Activated CD8-positive, alpha-beta memory T cell treated with anti-CD3 and anti-CD28 coated beads for 24 hours (primary cell): Measurements from ENCODE around the gene PAF1.

ENCODE experiments used
- DNase-seq: peaks from one replicate; pipeline ENCODE4 v3.0.0-alpha.2; 2020

The PAF1 gene

DNA sequence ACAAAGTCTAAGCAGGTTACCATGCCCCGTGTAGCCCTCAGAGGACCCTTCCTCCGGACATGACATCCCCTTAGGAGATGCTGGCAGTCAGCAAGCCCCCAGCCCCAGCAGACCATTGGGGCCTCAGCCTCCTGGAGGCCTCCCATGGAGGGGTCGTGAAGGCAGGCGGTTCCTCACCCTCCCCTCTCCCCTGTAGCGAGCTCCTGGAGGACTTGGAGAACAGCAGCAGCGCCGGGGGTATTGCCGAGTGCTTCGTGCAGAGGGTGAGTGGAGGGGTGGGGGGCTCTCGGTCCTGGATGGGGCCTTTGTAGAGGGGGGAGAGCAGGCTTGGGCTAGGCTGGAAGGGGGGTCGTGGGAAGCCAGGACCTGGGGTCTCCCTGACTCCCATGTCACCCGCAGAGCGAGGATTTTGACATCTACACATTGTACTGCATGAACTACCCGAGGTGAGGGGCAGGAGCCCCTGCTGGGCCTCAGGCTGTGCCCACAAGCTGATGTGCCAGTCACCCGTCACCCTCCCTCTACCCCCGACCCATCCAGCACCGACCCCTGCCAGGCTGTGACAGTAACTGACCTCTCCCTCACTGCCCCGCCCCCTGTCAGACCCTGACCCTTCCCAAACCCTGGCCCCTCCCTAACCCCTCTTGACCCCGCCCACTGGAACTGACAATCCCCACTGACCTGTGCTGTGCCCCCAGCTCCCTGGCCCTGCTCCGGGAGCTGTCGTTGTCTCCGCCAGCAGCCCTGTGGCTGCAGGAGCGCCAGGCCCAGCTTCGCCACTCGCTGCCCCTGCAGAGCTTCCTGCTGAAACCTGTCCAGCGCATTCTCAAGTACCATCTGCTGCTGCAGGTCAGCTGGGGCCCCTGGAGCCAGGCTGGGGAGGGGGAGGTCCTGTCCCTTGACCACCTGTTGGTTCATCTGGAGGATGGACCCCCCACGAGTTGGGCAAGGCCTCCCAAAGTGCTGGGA lies 25.5 kb upstream of the PAF1 start:
- no peak for DNase-seq

DNA sequence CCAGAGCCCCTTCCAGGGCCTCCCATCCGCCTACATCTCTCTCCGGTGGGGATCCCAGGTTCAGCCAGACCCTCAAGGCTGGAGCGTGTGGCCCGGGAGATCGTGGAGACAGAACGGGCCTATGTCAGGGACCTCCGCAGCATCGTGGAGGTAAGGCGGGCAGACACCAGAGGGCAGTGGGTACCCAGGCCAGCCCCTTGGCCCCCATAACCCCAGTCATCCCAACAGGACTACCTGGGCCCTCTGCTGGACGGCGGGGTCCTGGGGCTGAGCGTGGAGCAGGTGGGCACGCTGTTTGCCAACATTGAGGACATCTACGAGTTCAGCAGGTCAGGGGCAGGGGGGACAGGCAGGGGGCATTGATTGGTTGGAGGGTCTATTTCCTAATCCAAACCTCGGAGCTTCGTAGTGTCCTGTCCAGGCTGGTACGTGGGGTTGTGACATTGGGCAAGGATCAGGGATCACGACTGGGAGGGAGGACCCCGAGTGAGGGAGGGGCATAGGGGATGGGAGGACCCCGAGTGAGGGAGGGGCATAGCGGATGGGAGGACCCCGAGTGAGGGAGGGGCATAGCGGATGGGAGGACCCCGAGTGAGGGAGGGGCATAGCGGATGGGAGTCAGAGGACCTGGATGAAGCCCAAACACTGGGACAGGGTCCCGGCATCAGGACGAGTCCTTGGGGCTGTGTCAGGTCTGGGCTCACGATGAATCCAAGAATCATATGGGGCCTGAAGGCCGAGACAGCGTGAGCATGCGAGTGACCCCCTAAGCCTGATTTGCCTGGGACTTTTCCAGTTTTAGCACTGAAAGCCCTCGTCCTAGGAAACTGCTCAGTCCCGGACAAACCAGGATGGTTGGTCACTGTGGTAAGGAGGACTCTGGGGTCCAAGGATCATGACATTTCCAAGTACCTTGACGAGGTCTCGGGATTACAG lies 24.5 kb upstream of the PAF1 start:
- no peak for DNase-seq

DNA sequence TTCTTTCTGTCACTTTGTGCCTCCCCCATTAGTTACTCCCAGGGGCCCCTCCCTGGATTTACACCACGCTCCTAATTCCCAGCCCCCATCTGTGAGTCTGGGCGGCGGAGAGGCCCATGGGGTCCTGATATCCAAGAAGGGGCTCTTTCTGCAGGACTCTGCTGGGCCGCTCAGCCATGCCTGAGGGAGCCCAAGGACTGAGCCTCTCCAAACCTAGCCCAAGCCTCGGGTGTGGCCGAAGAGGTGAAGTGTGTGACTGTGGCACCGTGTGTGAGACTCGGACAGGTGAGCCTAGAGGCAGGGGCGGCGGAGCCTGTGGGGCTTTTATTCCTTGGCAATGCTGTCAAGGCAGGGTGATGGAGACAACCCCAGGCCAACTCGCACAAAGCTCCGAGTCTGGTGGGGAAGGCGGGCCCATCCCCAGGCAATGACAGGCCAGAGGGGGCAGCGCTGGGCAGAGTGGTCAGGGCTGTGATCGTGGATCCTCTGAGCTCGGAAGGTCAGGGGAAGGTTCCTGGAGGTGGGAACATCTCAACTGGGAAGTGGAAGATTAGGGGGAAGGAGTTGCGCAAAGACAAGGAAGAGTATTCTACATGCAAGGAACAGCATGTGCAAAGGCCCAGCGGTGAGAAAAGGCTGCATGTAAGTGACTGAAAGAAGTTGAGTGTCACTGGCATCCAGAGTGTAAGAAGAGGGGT lies 23.2 kb upstream of the PAF1 start:
- no peak for DNase-seq

DNA sequence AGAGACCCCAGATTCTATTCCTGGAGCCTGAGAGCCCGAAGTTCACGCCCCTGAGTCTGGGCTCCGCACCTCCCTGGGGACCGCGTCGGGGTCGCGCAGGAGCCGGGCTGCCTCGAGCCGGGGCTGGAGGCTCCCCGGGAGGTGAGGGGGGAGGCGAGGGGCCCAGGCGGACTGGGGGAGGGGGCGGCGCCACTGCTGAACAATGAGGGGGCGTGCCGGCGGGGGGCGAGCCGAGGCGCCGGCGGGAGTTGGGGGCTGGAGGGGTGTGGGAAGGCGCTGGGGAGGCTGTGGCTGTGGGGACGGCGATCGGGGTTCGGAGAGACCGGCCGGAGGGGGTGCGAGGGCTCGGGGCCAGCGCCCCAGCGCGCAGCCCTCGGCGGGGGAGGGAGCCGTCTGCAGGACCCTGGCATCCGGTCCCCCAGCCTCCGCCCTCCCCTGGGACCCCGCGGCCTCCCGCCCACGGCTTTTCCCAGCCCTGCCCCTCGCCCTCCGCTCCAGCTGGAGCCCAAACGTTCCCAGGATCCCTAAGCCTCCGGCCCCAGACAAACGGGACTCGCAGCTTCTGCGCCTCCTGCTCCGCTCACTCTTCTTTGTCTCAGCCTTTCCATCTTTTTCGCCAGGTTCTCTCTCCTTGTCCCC lies 22.5 kb upstream of the PAF1 start:
- no peak for DNase-seq

DNA sequence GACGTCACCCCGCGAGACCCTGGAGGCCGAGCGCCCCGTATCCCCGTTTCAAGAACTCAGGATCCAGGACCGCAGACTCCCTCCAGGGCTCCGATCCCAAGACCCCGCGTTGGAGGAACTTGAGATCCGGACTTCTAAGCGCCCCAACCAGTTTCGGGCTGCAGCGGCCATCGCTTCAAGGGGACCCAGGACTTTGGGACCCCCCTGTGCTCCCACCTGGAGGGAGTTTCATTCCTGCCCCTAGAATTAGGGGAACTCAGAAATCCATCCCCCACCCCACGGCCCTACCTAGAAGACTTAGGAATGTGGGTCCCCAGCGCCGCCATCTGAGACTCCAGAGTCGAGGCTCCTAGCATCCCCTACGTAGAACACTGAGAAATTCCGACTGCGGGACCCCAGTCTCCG lies 22.0 kb upstream of the PAF1 start:
- DNase-seq, result no peak

DNA sequence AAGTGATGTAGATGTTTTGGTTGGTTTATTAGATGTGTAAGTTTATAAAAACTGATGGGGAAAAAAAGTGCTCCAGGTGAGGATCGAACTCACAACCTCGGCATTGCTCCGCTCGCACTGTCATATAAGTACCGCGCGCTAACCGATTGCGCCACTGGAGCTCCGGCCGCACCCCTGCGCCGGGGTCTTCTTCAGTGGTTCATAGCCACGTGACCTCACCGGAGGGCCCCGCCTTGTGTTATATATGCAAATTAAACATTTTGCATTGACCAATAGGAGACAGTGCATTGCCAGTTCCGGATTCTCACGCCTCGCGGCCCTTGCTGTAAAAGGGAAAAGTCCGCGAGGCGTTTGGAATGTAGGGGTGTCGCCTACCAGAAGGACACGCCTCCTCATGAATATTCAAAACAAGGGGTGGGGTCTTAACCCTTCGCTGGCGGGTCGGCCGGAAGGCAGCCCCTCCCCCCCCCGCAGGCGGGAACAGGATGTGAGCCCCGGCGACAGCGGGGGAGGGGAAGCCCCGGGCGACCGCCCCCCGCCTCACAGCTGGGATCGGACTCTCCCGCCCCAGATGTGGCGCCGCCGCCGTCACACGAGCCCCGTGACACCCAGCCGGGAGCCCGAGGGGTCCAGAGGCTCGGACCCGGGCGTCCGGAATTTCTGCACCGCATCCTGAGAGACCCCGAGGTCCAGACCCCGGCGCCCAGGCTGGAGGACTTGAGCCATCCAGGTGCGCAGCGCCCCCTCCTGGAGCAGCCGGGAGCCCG lies 21.4 kb upstream of the PAF1 start, which contains the start of gene PLEKHG2:
Gene PLEKHG2, plus strand, starts transcription at position 570 of the 767 bp plus-strand sequence. CDS start 1,418 bp downstream, outside the sequence.
- DNase-seq, result peak; percentile 100

DNA sequence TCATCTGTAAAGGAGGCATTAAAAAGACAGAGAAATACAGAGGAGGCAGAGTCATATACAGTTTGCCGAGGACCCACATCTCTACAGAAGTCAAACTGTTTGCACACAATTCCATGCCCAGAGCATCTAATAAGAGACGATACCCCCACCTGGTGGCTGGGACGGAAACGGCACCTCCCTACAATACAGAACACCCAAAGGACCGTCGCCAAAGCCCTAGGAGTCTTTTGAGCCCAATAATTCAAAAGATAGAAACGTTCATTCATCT lies 20.9 kb upstream of the PAF1 start:
- peak; percentile 94 for DNase-seq

DNA sequence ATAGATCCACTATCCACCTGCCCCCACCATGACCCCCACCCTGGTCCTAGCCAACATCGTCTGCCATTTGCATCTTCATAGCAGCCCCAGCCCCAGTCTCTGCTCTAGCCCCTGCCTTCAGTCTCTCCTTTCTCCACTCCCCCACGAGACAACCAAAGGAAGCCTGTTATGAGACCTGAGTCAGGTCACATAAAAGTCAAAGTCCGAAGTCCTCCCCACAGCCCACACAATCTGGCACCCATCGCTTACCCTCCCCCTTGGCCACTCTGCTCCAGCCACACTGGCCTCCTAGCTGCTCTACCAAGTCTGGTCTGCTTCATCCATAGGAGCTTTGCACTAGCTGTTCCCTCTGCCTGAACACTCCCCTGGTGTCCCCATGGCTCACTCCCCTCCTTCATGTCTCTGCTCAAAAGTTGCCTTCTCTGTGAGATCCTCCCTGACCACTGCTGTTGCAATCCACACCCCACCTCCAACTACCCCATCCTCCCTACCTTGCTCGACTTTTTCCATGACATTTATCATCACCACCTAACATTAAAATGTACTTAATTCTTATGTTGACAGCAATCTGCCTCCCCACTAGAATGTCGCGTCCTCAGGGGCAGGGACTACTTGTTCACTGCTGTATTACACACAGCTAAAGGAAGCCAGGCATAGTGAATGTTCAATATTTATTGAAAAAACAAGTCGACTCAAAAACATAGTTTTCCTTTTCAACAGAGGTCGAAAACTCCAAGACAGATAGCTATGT lies 20.4 kb upstream of the PAF1 start:
- DNase-seq, result no peak

DNA sequence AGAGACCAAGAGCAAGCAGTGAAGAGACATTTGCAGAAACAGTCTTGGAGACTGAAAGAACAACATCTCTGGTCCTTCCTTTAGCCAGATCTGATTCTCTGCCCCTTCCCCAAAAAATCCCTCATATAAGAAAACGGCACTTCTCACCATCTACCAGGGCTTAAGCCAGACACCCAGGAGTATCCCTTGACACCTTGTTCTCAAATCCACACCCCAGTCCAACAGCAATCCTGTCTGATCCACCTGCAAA lies 19.9 kb upstream of the PAF1 start:
- DNase-seq, result no peak

DNA sequence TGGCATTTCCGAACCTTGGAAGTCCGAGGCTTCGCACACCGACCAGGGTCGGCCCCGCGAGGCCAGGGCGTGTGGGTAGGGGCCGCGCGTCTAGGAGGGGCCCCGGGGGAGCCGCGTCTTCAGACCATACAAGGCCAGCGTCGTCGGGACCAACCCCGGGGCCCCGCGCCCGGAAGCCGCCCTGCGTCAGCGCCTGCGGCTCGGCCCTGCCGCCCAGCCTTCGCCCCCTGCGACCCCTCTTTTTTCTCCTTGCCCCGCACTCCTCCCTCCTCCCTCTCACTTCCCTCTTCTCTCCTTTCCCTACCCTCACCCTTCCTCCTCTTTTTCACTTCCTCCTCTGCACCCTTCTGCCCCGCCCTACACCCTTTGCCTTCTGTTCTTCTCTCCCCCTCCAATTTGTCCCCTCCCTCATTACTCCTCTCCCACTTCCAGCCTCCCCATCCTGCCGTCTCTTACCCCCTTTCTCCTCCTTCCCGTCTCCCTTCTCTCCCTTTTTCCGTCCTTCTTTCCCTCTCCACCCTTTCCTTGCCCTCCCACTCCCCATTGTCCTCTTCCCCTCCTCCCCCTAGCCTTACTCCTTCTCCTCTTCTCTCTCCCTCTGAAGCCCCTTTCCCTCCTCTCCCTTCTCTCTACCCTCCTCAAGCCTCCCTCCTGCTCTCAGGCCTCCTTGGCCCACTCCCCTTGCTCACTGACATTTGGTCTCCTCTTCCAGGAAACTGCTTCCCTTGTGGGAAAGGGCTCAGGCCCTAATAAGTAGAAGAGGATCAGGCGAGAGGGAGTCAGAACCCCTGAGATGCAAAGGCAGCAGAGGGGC lies 19.3 kb upstream of the PAF1 start:
- DNase-seq, result peak; percentile 83

DNA sequence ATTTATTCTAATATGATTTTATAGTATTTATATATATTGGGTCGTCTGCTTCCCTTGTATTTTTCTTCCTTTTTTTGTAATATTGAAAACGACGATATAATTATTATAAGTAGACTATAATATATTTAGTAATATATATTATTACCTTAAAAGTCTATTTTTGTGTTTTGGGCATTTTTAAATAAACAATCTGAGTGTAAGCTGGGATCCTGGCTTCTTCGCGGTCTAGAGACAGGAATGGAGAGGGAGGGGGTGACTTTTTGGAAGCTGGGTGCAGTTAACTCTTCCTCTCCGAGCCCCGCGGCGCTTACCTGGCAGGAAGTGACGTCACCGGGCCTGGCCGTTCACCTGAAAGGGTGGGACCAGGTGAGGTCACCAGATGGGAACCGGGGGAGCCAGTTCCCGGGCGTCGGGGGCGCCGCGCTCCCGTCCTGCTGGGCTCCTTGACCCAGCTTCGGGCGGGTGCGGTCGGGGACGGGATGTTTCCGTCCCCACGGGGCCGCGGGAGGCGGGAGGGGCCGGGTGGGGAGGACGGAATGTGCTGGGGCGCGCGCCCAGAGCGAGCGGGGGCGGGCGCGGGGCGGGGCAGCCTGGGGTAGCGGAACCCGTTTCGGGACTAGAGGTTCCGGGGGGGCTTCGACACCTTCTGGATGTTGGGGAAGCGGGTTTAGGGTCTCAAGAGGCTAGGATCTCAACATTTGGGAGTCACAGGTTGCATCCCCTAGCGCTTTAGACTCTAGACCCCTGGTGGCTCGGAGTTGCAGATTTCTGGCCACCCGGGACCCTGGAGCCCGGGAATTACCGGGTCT lies 18.5 kb upstream of the PAF1 start:
- DNase-seq, result peak; percentile 89

DNA sequence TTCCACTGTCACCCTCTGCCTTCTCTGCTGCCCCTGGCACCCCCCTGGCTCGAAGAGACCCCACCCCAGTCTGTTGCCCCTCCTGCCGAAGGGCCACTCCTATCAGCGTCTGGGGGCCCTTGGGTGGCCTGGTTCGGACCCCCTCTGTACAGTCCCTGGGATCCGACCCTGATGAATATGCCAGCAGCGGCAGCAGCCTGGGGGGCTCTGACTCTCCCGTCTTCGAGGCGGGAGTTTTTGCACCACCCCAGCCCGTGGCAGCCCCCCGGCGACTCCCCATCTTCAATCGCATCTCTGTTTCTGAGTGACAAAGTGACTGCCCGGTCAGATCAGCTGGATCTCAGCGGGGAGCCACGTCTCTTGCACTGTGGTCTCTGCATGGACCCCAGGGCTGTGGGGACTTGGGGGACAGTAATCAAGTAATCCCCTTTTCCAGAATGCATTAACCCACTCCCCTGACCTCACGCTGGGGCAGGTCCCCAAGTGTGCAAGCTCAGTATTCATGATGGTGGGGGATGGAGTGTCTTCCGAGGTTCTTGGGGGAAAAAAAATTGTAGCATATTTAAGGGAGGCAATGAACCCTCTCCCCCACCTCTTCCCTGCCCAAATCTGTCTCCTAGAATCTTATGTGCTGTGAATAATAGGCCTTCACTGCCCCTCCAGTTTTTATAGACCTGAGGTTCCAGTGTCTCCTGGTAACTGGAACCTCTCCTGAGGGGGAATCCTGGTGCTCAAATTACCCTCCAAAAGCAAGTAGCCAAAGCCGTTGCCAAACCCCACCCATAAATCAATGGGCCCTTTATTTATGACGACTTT lies 17.7 kb upstream of the PAF1 start:
- DNase-seq, result no peak

DNA sequence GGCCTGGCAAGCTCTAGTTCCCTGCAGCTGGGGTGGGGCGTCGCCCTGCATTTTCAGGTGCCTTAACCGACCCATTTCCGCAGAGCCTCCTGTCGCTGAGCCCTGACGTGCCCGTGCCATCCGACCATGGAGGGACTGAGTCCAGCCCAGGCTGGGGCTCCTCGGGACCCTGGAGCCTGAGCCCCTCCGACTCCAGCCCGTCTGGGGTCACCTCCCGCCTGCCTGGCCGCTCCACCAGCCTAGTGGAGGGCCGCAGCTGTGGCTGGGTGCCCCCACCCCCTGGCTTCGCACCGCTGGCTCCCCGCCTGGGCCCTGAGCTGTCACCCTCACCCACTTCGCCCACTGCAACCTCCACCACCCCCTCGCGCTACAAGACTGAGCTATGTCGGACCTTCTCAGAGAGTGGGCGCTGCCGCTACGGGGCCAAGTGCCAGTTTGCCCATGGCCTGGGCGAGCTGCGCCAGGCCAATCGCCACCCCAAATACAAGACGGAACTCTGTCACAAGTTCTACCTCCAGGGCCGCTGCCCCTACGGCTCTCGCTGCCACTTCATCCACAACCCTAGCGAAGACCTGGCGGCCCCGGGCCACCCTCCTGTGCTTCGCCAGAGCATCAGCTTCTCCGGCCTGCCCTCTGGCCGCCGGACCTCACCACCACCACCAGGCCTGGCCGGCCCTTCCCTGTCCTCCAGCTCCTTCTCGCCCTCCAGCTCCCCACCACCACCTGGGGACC lies 16.9 kb upstream of the PAF1 start:
- DNase-seq, result peak; percentile 77

DNA sequence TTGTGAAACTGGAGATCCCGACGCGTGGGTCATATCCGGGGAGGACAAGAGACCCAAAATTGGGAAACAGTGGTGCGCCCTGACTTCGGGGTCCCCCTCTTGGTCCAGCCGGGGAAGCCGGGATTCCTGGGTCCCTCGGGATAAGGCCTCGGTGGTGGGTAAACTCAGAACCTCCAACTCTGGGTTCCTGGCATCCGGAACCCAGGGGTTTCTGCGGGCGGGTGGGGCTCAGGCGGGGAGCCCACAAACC lies 16.4 kb upstream of the PAF1 start:
- DNase-seq, result no peak

DNA sequence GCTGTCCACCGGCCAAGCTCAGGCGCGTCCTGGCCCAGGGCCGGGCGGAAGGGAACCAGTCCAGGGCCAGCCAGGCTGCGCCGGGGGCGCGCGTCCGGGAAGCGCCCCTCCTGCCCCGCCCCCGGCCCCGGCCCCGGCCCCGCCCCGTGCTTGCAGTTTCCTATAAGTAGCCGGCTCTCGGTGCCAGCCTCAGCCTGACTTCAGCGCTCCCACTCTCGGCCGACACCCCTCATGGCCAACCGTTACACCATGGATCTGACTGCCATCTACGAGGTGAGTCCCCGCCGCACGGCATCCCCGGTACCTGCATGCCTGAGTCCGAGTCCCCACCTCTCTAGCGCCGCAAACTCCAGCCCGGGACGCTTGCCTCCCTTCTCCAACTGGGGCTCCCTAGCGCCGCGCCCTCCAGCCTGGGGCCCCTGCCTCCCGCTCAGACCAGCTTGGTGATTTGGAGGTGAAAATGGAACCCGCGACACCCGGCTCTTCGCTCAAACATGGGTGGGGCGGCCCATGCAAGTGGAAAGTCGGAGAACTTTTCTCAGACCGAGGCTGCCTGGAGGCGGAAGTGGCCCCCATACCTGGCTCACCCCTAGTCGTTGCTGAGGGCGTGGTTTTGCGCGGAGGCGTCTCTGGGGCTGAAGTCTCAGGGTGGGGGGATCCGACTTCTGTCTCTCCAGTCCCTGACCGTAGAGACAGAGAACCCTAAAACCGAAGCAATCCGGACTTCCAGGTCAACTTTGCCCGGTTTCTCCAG lies 15.9 kb upstream of the PAF1 start, which contains the start of gene ZFP36:
Gene ZFP36, plus strand, starts transcription at position 192 of the 754 bp plus-strand sequence. Its CDS starts 58 bp downstream, at position 250.
- peak; percentile 96 for DNase-seq

DNA sequence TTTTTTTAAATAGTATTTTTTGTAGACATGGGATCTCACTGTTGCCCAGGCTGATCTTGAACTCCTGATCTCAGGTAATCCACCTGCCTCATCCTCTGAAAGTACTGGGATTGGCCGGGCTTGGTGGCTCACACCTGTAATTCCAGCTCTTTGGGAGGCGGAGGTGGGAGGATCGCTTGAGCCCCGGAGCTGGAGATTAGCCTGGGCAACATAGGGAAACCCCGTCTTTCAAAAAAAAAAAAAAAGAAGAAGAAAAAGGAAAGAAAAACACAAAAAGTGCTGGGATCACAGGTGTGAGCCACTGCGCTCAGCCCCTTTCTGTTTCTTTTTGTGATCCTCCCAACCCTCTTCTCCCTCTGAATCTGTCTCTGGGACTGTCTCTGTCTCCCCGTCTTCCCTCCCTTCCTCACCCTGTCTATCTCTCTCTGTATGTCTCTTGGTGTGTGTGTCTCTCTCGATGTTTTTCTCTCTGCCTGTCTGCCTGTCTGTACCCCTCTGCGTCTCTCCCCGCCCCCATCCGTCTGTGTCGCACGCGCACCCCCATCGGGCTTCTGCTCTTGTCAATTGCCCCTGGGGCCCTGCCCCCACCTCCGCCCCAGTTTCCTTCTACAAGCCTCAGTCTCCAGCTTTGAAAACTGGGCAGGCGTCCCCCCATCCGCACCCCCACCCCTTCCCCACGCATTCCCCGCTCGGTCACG lies 15.2 kb upstream of the PAF1 start:
- DNase-seq, result no peak
